Calu3 (cell line): Measurements from ENCODE around the gene COPA. TPM values are rescaled to one million over a fixed set of nuclear protein-coding genes. Genes with fewer than 3 reads are reported as not detected.

Source experiments
- BruUV-seq: library from RNA; stranded (reverse); fragments of 400-500 nt; replicated peaks from 2 replicates; lab custom pipeline; 2021; lab: Mats Ljungman, UMichigan
- CTCF ChIA-PET: fragments of 300-600 bp; sonication (Branson Sonifier 250); formaldehyde crosslinking; loops from one replicate; lab custom pipeline; 2022; ENCODE audit warnings: antibody characterized with exemption; lab: Charles Lee
- DNase-seq: peaks from one replicate; pipeline ENCODE4 v3.0.0; 2022
- H3K27ac Mint-ChIP-seq: one replicate; pipeline ENCODE4 v1.8.0; 2022; ENCODE audit warnings: mixed read lengths; ENCODE audit not compliant: unreplicated experiment
- H3K27me3 Mint-ChIP-seq: one replicate; pipeline ENCODE4 v1.8.0; 2022; ENCODE audit warnings: mixed read lengths; ENCODE audit not compliant: unreplicated experiment
- H3K36me3 Mint-ChIP-seq: one replicate; pipeline ENCODE4 v1.8.0; 2022; ENCODE audit warnings: mild to moderate bottlenecking, moderate library complexity, mixed read lengths; ENCODE audit not compliant: insufficient read depth, unreplicated experiment
- H3K4me1 Mint-ChIP-seq: one replicate; pipeline ENCODE4 v1.8.0; 2022; ENCODE audit warnings: mild to moderate bottlenecking, low read depth, mixed read lengths; ENCODE audit not compliant: unreplicated experiment
- H3K4me3 Mint-ChIP-seq: one replicate; pipeline ENCODE4 v1.8.0; 2022; ENCODE audit warnings: mild to moderate bottlenecking, low read depth, moderate library complexity, mixed read lengths; ENCODE audit not compliant: unreplicated experiment
- H3K9me3 Mint-ChIP-seq: one replicate; pipeline ENCODE4 v1.8.0; 2022; ENCODE audit warnings: low read depth, mixed read lengths; ENCODE audit not compliant: unreplicated experiment
- intact Hi-C: fragments of 100-400 bp; cut with micrococcal nuclease; formaldehyde crosslinking; loops from one replicate; pipeline ENCODE4 v1.10.0; 2022; ENCODE audit not compliant: unreplicated experiment
- total RNA-seq: library from RNA; stranded (reverse); gene quantifications from 2 replicates; pipeline ENCODE4 v1.2.3, GENCODE V29; 2022
- TF ChIP-seq, protein P1 (sequence below): fragments of 200-600 bp; IDR thresholded peaks from one replicate; pipeline ENCODE4 v1.8.0; 2022; ENCODE audit warnings: antibody characterized with exemption; ENCODE audit not compliant: unreplicated experiment

COPA gene
- total RNA-seq, 1 experiment from 2014 or later: 208 TPM

DNA sequence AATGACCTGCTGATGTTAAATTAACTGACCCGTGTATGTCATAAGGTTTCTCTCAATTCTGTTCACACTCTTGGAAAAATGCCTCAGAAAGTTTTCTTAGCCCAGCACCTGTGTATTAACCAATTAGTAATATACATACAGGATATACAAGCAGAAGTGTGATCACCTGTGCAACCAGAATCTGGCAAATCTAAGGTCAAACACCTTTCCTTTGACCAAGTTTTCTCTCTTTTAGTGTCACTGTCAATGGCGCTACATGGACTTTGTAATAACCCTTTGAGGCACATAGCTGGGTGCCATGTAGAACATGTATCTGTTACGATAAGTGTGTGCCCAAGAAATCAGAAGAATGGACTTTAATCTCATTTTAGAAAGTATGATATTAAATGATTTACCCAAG lies 1.2 kb upstream of the COPA start:
- H3K27ac Mint-ChIP-seq: peak overlapping the region; percentile 96
- peaks cover 15% of the 10 kb centered on the region for H3K4me1 Mint-ChIP-seq
- peak overlapping the region; percentile 87 for H3K4me3 Mint-ChIP-seq
- intact Hi-C loops: no loop called here
- DNase-seq: no peak
- no peaks in the 10 kb centered on the region for H3K27me3 Mint-ChIP-seq
- BruUV-seq: no TSS peak
- H3K9me3 Mint-ChIP-seq: no peaks in the 10 kb centered on the region
- CTCF ChIA-PET: interaction anchor here (0.6 kb wide), 1 partner anchor 225 kb away, joined by 4 read pairs; no protein-coding TSS in a partner anchor
- TF ChIP-seq, protein P1, sequence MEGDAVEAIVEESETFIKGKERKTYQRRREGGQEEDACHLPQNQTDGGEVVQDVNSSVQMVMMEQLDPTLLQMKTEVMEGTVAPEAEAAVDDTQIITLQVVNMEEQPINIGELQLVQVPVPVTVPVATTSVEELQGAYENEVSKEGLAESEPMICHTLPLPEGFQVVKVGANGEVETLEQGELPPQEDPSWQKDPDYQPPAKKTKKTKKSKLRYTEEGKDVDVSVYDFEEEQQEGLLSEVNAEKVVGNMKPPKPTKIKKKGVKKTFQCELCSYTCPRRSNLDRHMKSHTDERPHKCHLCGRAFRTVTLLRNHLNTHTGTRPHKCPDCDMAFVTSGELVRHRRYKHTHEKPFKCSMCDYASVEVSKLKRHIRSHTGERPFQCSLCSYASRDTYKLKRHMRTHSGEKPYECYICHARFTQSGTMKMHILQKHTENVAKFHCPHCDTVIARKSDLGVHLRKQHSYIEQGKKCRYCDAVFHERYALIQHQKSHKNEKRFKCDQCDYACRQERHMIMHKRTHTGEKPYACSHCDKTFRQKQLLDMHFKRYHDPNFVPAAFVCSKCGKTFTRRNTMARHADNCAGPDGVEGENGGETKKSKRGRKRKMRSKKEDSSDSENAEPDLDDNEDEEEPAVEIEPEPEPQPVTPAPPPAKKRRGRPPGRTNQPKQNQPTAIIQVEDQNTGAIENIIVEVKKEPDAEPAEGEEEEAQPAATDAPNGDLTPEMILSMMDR: no peak
- peaks cover 48% of the 10 kb centered on the region for H3K36me3 Mint-ChIP-seq

DNA sequence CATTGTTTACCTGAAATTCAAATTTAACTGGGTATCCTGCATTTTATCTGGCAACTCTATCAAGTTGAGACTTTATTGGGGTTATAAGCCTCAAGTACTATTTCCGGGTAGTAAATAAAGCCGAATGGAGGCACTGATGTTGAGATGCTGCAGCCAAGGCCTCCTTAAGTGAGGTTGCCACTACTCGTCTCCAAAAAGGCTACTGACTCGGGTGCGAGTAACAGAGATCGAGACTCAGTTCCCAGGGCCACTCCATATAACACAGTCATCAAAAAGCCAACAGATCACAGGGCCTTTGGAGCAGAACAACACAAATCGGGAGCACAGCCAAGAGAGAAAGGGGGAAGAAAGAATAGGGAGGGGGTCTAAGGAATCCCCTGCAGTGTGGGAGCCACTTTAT lies 524 bp downstream of the COPA start:
- peak overlapping the region; percentile 96 for H3K27ac Mint-ChIP-seq
- TF ChIP-seq, protein P1: no peak
- H3K36me3 Mint-ChIP-seq: peaks cover 61% of the 10 kb centered on the region
- H3K9me3 Mint-ChIP-seq: no peaks in the 10 kb centered on the region
- H3K4me1 Mint-ChIP-seq: peaks cover 15% of the 10 kb centered on the region
- no peak for DNase-seq
- no peaks in the 10 kb centered on the region for H3K27me3 Mint-ChIP-seq
- intact Hi-C loops: no loop called here
- H3K4me3 Mint-ChIP-seq: peak overlapping the region; percentile 87
- CTCF ChIA-PET: interaction anchor here (1.2 kb wide), 1 partner anchor 34 kb away, joined by 6 read pairs; no protein-coding TSS in a partner anchor
- no TSS peak for BruUV-seq

DNA sequence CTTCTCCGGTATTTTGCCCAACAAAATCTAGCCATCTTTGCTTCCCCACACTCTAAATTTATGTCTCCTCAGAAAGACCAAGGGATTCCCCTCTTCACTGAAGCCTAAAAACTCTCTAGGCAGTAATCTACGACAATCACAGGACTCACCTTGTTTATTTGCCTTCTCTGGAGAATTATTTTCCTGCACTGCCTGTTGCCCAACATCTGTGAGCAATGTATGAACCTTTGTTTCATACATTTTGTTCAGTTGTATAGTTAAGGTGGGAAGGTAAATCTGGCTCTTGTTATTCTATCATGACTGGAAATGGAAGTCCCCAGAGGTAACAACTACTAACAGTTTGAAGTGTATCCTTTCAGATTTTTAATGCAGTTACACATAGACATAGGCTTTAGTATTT lies 2.2 kb downstream of the COPA start:
- CTCF ChIA-PET: no interaction called here
- intact Hi-C loops: no loop called here

DNA sequence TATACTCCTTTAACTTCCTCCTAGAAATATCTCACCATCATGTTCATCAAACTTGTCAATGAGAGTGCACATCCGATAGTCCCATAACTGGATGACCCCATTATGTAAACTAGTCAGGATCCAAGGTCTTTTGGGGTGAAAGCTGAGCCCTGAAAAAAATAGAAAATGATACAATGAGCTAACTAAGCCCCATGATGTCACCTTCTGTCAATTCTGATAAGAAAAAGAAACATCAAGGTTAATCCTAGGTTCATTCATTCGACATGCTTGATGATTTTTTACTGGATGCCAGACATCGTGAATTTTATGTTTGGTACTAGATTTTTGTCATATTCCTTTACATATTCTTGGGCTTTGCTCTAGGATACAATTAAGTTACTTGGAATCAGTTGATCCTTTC lies 2.9 kb downstream of the COPA start:
- Mint-ChIP-seq H3K9me3 (no peaks in the 10 kb centered on the region), H3K4me1 (peaks cover 15% of the 10 kb centered on the region), H3K27me3 (no peaks in the 10 kb centered on the region), H3K4me3 (no peak overlapping the region), H3K27ac (no peak overlapping the region), H3K36me3 (peaks cover 73% of the 10 kb centered on the region)
- CTCF ChIA-PET: no interaction called here
- TF ChIP-seq, protein P1: no peak
- no peak for DNase-seq
- intact Hi-C loops: no loop called here
- BruUV-seq: no TSS peak

More for the DNA sequence above, 2.2 kb downstream of the COPA start:
- Mint-ChIP-seq H3K4me1 (peaks cover 15% of the 10 kb centered on the region), H3K27me3 (no peaks in the 10 kb centered on the region), H3K27ac (no peak overlapping the region), H3K4me3 (peak overlapping the region; percentile 31), H3K36me3 (peaks cover 67% of the 10 kb centered on the region), H3K9me3 (no peaks in the 10 kb centered on the region)
- DNase-seq: no peak
- TF ChIP-seq, protein P1: no peak
- no TSS peak for BruUV-seq
